ENCODE measurements around the gene TRRAP. TPM values are rescaled to one million over a fixed set of nuclear protein-coding genes. Genes with fewer than 3 reads are reported as not detected.

TRRAP gene
- total and polyA plus RNA-seq, 2 experiments from 2014 or later: 14.9 to 58.7 TPM

- TF ChIP-seq ZNF462 (CRISPR knock-in tag; IDR thresholded peaks at IDR 0.05) (no peak), EZH2 (IDR thresholded peaks at IDR 0.05; ENCODE audit: low read depth, unreplicated experiment) (no peak)
These were observed 151.4 kb downstream of the TRRAP start (continued) for GRCh38 chr7:99029466-99030435.

DNA sequence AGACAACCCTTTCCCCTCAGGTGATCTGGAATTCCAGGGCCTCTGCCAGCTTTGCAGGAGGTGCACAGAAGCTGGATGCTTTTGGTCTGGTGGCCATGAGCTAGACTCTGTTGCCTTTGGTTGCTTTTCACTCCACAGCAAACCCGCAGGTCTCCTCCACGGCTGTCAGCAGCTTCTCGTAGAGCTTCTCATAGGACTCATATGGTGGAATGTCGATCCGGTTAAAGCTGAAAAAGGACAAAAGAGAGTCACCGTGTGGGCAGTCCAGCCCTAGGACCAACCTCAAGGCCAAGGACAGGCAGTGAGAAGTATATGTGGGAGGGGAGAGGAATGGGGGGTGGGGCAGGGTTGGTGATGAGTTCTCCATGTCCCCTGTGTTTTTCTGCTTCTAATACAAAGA lies 152.1 kb downstream of the TRRAP start:
- no peaks in the 10 kb centered on the region for H3K9me2 ChIP-seq (ENCODE audit: insufficient read depth)
- no peak overlapping the region for H3K27ac ChIP-seq (ENCODE audit: low read depth)
- Mint-ChIP-seq H3K27ac (no peak overlapping the region), H3K4me1 (peaks cover 11% of the 10 kb centered on the region), H3K9me3 (no peaks in the 10 kb centered on the region), H3K36me3 (ENCODE audit: low read depth) (peaks cover 74% of the 10 kb centered on the region), H3K4me3 (no peak overlapping the region), H3K27me3 (ENCODE audit: insufficient read depth, low read depth, poor library complexity) (peaks cover 9% of the 10 kb centered on the region)
- DNase-seq (ENCODE audit: low spot score): no peak
- H3K79me2 ChIP-seq (replicated peaks; ENCODE audit: insufficient read depth): no peaks in the 10 kb centered on the region
- H3K36me3 ChIP-seq (ENCODE audit: insufficient read depth): peaks cover 39% of the 10 kb centered on the region
- peaks cover 14% of the 10 kb centered on the region; the same call in 1 of the 2 replicates for H4K20me1 ChIP-seq (replicated peaks; ENCODE audit: insufficient read depth)
- H3K27me3 ChIP-seq (ENCODE audit: insufficient read depth): no peaks in the 10 kb centered on the region
- no peaks in the 10 kb centered on the region for H3F3A ChIP-seq (replicated peaks; ENCODE audit: low read depth)
- TF ChIP-seq NANOG (IDR thresholded peaks at IDR 0.05; ENCODE audit: borderline replicate concordance) (no peak), STAT1 (IDR thresholded peaks at IDR 0.05; ENCODE audit: unreplicated experiment) (no peak), EZH2phosphoT487 (IDR thresholded peaks at IDR 0.05; ENCODE audit: unreplicated experiment) (no peak), EZH2 (IDR thresholded peaks at IDR 0.05; ENCODE audit: low read depth, unreplicated experiment) (no peak), JUNB (IDR thresholded peaks at IDR 0.05; ENCODE audit: unreplicated experiment) (no peak), POLR2AphosphoS5 (IDR thresholded peaks at IDR 0.05; ENCODE audit: low read depth) (no peak), CREB1 (CRISPR knock-in tag; IDR thresholded peaks at IDR 0.05; ENCODE audit: low read depth) (no peak), ZNF114 (CRISPR knock-in tag; IDR thresholded peaks at IDR 0.05) (no peak)
- TF ChIP-seq, protein P1, sequence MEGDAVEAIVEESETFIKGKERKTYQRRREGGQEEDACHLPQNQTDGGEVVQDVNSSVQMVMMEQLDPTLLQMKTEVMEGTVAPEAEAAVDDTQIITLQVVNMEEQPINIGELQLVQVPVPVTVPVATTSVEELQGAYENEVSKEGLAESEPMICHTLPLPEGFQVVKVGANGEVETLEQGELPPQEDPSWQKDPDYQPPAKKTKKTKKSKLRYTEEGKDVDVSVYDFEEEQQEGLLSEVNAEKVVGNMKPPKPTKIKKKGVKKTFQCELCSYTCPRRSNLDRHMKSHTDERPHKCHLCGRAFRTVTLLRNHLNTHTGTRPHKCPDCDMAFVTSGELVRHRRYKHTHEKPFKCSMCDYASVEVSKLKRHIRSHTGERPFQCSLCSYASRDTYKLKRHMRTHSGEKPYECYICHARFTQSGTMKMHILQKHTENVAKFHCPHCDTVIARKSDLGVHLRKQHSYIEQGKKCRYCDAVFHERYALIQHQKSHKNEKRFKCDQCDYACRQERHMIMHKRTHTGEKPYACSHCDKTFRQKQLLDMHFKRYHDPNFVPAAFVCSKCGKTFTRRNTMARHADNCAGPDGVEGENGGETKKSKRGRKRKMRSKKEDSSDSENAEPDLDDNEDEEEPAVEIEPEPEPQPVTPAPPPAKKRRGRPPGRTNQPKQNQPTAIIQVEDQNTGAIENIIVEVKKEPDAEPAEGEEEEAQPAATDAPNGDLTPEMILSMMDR (conservative IDR thresholded peaks at IDR 0.05; ENCODE audit: low read depth in 2 of 2): no peak
- TF ChIP-seq, protein P2, sequence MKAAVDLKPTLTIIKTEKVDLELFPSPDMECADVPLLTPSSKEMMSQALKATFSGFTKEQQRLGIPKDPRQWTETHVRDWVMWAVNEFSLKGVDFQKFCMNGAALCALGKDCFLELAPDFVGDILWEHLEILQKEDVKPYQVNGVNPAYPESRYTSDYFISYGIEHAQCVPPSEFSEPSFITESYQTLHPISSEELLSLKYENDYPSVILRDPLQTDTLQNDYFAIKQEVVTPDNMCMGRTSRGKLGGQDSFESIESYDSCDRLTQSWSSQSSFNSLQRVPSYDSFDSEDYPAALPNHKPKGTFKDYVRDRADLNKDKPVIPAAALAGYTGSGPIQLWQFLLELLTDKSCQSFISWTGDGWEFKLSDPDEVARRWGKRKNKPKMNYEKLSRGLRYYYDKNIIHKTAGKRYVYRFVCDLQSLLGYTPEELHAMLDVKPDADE (IDR thresholded peaks at IDR 0.05): no peak
- ATAC-seq: no peak
- no peak overlapping the region for H3K4me3 ChIP-seq
- no peak overlapping the region for H3K4me2 ChIP-seq
- no peak overlapping the region for H2AFZ ChIP-seq
- H3K4me1 ChIP-seq (ENCODE audit: insufficient read depth): no peaks in the 10 kb centered on the region

All from GM23338 (cell line).